Neural cell (in vitro differentiated cells): ENCODE data around the gene DUSP2. TPM values are rescaled to one million over a fixed set of nuclear protein-coding genes. Genes with fewer than 3 reads are reported as not detected.

Experiments used
- H2AFZ ChIP-seq: fragments of 200-600, 300-800 bp; sonication (generic), shearing (Covaris generic); 2 replicates; pipeline ENCODE4 v1.6.0; 2014; ENCODE audit warnings: low read depth, mild to moderate bottlenecking, antibody characterized with exemption, low read length, moderate library complexity
- H3F3A ChIP-seq: fragments of 200-600 bp; shearing (Covaris generic); 2 replicates; pipeline ENCODE4 v1.6.1; 2016; ENCODE audit warnings: mild to moderate bottlenecking, moderate library complexity, mixed read lengths, antibody characterized with exemption, low read length; ENCODE audit not compliant: insufficient read depth, poor library complexity, severe bottlenecking
- H3K27ac ChIP-seq: fragments of 200-600, 300-800 bp; sonication (generic), shearing (Covaris generic); 2 replicates; pipeline ENCODE4 v1.5.1; 2014; ENCODE audit warnings: mild to moderate bottlenecking, low read length, moderate library complexity
- H3K27me3 ChIP-seq: fragments of 300-800, 200-600 bp; sonication (generic), shearing (Covaris generic); 2 replicates; pipeline ENCODE4 v1.6.0; 2014; ENCODE audit warnings: mild to moderate bottlenecking, low read depth, low read length, moderate library complexity; ENCODE audit not compliant: insufficient read depth
- H3K36me3 ChIP-seq: fragments of 300-800, 200-600 bp; sonication (generic), shearing (Covaris generic); 2 replicates; pipeline ENCODE4 v1.5.1; 2014; ENCODE audit warnings: mild to moderate bottlenecking, antibody characterized with exemption, low read length, moderate library complexity; ENCODE audit not compliant: insufficient read depth
- H3K4me2 ChIP-seq: fragments of 300-800, 200-600 bp; sonication (generic), shearing (Covaris generic); 2 replicates; pipeline ENCODE4 v1.6.0; 2014; ENCODE audit warnings: mild to moderate bottlenecking, low read length
- H3K4me3 ChIP-seq: fragments of 300-800, 200-600 bp; sonication (generic), shearing (Covaris generic); 2 replicates; pipeline ENCODE4 v1.5.1; 2014; ENCODE audit warnings: mild to moderate bottlenecking, low read length, moderate library complexity
- H3K79me2 ChIP-seq: fragments of 200-600 bp; shearing (Covaris generic); replicated peaks from 2 replicates; pipeline ENCODE4 v1.6.0; 2014; ENCODE audit warnings: mild to moderate bottlenecking, low read length, moderate library complexity; ENCODE audit not compliant: insufficient read depth
- H3K9ac ChIP-seq: fragments of 300-800, 200-600 bp; sonication (generic), shearing (Covaris generic); 2 replicates; pipeline ENCODE4 v1.6.1; 2016; ENCODE audit warnings: mild to moderate bottlenecking, low read length, mixed read lengths
- H3K9me2 ChIP-seq: fragments of 200-600 bp; shearing (Covaris generic); 2 replicates; pipeline ENCODE4 v1.6.1; 2016; ENCODE audit warnings: mild to moderate bottlenecking, low read length, mixed read lengths; ENCODE audit not compliant: insufficient read depth
- H3K9me3 ChIP-seq: fragments of 200-600, 300-800 bp; sonication (generic), shearing (Covaris generic); 2 replicates; pipeline ENCODE4 v1.6.1; 2016; ENCODE audit warnings: mild to moderate bottlenecking, mixed run types, low read length, moderate library complexity, mixed read lengths
- H4K20me1 ChIP-seq: fragments of 200-600 bp; shearing (Covaris generic); 2 replicates; pipeline ENCODE4 v1.6.1; 2016; ENCODE audit warnings: mild to moderate bottlenecking, mixed run types; ENCODE audit not compliant: insufficient read depth
- EP300 ChIP-seq: fragments of 450-650 bp; conservative IDR thresholded peaks from 2 replicates; pipeline ENCODE4 v1.6.1; 2014; ENCODE audit warnings: antibody characterized with exemption, mild to moderate bottlenecking, moderate library complexity; ENCODE audit not compliant: poor library complexity, severe bottlenecking
- EZH2 ChIP-seq: fragments of 200-600, 300-800 bp; shearing (Covaris generic), sonication (generic); IDR thresholded peaks from 2 replicates; pipeline ENCODE4 v1.6.1; 2014; ENCODE audit warnings: antibody characterized with exemption, low read length, borderline replicate concordance, mild to moderate bottlenecking; ENCODE audit not compliant: insufficient read depth, poor library complexity, severe bottlenecking
- MXI1 ChIP-seq: fragments of 450-650 bp; conservative IDR thresholded peaks from 2 replicates; pipeline ENCODE4 v1.6.1; 2014; ENCODE audit warnings: antibody characterized with exemption, mild to moderate bottlenecking; ENCODE audit not compliant: poor library complexity, severe bottlenecking
- POLR2AphosphoS5 ChIP-seq: IDR thresholded peaks from 2 replicates; pipeline ENCODE4 v1.6.1; 2012
- RAD21 ChIP-seq: fragments of 450-650 bp; conservative IDR thresholded peaks from 2 replicates; pipeline ENCODE4 v1.6.1; 2014; ENCODE audit warnings: antibody characterized with exemption, mild to moderate bottlenecking, moderate library complexity
- SMC3 ChIP-seq: fragments of 450-650 bp; conservative IDR thresholded peaks from 2 replicates; pipeline ENCODE4 v1.6.1; 2014; ENCODE audit warnings: antibody characterized with exemption, mild to moderate bottlenecking, moderate library complexity; ENCODE audit not compliant: poor library complexity
- TAF1 ChIP-seq: IDR thresholded peaks from 2 replicates; pipeline ENCODE4 v1.6.1; 2012; ENCODE audit warnings: low read depth
- polyA plus RNA-seq: library from polyadenylated mRNA; depleted of rRNA; stranded (reverse); fragments of >200 nt; gene quantifications from 2 replicates; pipeline ENCODE4 v1.2.3, GENCODE V29; 2014
- TF ChIP-seq, protein P1 (sequence below): fragments of 450-650 bp; IDR thresholded peaks from 2 replicates; pipeline ENCODE4 v1.5.1; 2014; ENCODE audit warnings: antibody characterized with exemption, mild to moderate bottlenecking, moderate library complexity; ENCODE audit not compliant: poor library complexity, severe bottlenecking
- TF ChIP-seq, protein P2 (sequence below): IDR thresholded peaks from 2 replicates; pipeline ENCODE4 v1.6.1; 2012; ENCODE audit warnings: borderline replicate concordance

DUSP2 gene
- polyA plus RNA-seq, 1 donor from 2014 or later: 2.1 TPM

DNA sequence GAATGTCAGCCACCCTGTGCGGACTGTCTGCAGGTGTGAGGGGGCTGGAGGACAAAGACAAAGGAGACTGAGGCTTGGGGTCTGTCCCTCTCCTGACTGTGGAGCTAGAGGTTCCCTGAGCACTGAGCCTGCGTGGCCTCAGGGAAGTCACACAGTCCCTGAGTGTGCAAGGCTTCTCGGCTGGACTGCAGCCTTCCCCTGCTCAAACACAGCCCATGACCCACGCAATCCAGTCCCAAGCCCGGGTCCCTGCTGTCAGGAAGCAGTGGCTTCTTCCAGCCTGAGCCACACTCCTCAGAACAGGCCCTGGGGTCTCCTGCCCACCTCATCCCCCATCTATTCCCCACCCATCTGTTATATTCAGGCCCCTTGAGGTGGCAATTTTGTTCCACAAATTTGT is 9.6 kb downstream of the DUSP2 start:
- H3K9ac ChIP-seq: no peak overlapping the region
- H4K20me1 ChIP-seq: no peaks in the 10 kb centered on the region
- H3K9me3 ChIP-seq: no peaks in the 10 kb centered on the region
- no peaks in the 10 kb centered on the region for H3K27me3 ChIP-seq
- no peak overlapping the region for H2AFZ ChIP-seq
- H3K36me3 ChIP-seq: no peaks in the 10 kb centered on the region
- no peak overlapping the region for H3K4me3 ChIP-seq
- no peak overlapping the region for H3K27ac ChIP-seq
- H3K4me2 ChIP-seq: no peak overlapping the region
- TF ChIP-seq, protein P1, sequence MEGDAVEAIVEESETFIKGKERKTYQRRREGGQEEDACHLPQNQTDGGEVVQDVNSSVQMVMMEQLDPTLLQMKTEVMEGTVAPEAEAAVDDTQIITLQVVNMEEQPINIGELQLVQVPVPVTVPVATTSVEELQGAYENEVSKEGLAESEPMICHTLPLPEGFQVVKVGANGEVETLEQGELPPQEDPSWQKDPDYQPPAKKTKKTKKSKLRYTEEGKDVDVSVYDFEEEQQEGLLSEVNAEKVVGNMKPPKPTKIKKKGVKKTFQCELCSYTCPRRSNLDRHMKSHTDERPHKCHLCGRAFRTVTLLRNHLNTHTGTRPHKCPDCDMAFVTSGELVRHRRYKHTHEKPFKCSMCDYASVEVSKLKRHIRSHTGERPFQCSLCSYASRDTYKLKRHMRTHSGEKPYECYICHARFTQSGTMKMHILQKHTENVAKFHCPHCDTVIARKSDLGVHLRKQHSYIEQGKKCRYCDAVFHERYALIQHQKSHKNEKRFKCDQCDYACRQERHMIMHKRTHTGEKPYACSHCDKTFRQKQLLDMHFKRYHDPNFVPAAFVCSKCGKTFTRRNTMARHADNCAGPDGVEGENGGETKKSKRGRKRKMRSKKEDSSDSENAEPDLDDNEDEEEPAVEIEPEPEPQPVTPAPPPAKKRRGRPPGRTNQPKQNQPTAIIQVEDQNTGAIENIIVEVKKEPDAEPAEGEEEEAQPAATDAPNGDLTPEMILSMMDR: no peak
- TF ChIP-seq MXI1 (no peak), EP300 (no peak)
- no peaks in the 10 kb centered on the region for H3K79me2 ChIP-seq
- H3F3A ChIP-seq: no peaks in the 10 kb centered on the region
- no peaks in the 10 kb centered on the region for H3K9me2 ChIP-seq

DNA sequence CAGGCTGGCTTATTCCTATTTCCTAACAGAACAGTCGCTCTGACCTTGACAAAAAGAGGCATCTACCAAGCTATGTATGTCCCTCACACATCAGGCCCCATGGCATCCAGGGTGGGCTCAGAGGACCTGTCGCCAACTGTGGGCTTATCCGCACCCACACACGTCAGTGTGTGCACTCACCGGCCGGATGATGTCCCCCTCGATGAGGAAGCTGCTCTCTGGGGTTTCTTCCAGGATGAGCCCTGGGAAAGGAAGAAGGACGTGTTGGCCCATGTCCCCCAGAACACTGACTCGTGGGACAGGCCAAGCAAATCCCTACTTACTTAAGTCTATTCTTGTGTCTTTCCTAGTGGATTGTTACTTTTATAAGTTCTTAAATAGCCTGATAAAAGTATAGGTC is 10.1 kb downstream of the DUSP2 start:
- H3K4me3 ChIP-seq: no peak overlapping the region
- H4K20me1 ChIP-seq: no peaks in the 10 kb centered on the region
- H3K4me2 ChIP-seq: no peak overlapping the region
- TF ChIP-seq POLR2AphosphoS5 (no peak), MXI1 (no peak), TAF1 (no peak), SMC3 (no peak), EP300 (no peak), RAD21 (no peak), EZH2 (no peak)
- TF ChIP-seq, protein P2, sequence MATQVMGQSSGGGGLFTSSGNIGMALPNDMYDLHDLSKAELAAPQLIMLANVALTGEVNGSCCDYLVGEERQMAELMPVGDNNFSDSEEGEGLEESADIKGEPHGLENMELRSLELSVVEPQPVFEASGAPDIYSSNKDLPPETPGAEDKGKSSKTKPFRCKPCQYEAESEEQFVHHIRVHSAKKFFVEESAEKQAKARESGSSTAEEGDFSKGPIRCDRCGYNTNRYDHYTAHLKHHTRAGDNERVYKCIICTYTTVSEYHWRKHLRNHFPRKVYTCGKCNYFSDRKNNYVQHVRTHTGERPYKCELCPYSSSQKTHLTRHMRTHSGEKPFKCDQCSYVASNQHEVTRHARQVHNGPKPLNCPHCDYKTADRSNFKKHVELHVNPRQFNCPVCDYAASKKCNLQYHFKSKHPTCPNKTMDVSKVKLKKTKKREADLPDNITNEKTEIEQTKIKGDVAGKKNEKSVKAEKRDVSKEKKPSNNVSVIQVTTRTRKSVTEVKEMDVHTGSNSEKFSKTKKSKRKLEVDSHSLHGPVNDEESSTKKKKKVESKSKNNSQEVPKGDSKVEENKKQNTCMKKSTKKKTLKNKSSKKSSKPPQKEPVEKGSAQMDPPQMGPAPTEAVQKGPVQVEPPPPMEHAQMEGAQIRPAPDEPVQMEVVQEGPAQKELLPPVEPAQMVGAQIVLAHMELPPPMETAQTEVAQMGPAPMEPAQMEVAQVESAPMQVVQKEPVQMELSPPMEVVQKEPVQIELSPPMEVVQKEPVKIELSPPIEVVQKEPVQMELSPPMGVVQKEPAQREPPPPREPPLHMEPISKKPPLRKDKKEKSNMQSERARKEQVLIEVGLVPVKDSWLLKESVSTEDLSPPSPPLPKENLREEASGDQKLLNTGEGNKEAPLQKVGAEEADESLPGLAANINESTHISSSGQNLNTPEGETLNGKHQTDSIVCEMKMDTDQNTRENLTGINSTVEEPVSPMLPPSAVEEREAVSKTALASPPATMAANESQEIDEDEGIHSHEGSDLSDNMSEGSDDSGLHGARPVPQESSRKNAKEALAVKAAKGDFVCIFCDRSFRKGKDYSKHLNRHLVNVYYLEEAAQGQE: no peak
- TF ChIP-seq, protein P1: no peak
- no peaks in the 10 kb centered on the region for H3F3A ChIP-seq
- H3K9me3 ChIP-seq: no peaks in the 10 kb centered on the region
- H3K27ac ChIP-seq: no peak overlapping the region
- no peak overlapping the region for H3K9ac ChIP-seq
- no peaks in the 10 kb centered on the region for H3K27me3 ChIP-seq
- H3K36me3 ChIP-seq: no peaks in the 10 kb centered on the region
- H2AFZ ChIP-seq: no peak overlapping the region
- no peaks in the 10 kb centered on the region for H3K9me2 ChIP-seq
- H3K79me2 ChIP-seq: no peaks in the 10 kb centered on the region
